GM06990 (cell line): ENCODE measurements around the gene TENM4.

ENCODE experiments used
- DNase-seq: peaks from one replicate; pipeline ENCODE4 v3.0.0-alpha.2; 2011; ENCODE audit not compliant: insufficient read length; ENCODE audit errors: extremely low read depth
- H3K27me3 ChIP-seq: replicated peaks from 2 replicates; pipeline ENCODE4 v1.6.0; 2011; ENCODE audit warnings: low read length; ENCODE audit not compliant: control insufficient read depth, insufficient read depth
- H3K36me3 ChIP-seq: 2 replicates; pipeline ENCODE4 v1.5.1; 2011; ENCODE audit warnings: low read length; ENCODE audit not compliant: control insufficient read depth, insufficient read depth
- H3K4me3 ChIP-seq: replicated peaks from 2 replicates; pipeline ENCODE4 v1.5.1; 2011; ENCODE audit warnings: low read depth, mild to moderate bottlenecking, control low read depth, low read length
- CTCF ChIP-seq: IDR thresholded peaks from 2 replicates; pipeline ENCODE4 v1.5.1; 2011; ENCODE audit warnings: low read length, control low read depth, mild to moderate bottlenecking, inconsistent platforms; ENCODE audit not compliant: insufficient read depth, poor library complexity, severe bottlenecking

TENM4 gene

DNA sequence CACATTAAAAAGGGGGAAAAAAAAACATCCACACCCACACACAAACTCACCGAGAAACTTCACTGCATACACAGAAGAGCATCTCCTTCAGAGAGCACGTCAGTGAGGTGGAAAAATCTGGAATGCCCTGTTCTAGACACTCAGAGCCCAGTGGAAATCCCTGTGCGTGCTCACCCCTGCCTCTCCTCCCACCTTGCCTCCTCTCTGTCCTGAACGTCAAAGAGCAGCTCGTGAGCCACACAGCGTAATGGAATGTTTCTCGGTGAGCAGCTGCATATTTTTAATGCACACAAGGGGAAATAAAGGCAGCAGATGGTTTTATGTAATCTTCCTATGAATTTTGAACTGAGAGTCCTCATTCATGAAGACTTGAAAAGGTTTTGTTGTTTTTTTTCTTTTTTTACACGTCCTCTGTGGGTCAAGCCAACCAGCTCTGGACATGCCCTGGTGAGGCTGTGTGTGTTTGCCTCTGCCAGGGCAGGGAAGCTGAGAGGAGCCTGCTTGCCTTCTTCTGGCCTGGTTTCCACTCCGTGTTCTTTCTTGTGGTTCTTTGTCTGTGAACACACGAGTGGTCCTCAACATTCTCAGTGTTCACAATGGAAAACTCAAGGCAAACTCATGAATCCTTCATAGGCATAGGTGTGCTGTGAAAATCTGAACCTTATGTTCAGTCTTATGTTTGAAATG is 219.2 kb downstream of the TENM4 start:
- no peak for TF ChIP-seq CTCF
- Histone ChIP-seq H3K36me3 (no peaks in the 10 kb centered on the region), H3K4me3 (no peak overlapping the region), H3K27me3 (no peaks in the 10 kb centered on the region)
- no peak for DNase-seq

- H3K36me3 ChIP-seq, result no peaks in the 10 kb centered on the region
- H3K4me3 ChIP-seq, result no peak overlapping the region
- no peak for DNase-seq
- TF ChIP-seq CTCF, result no peak
- H3K27me3 ChIP-seq, result no peaks in the 10 kb centered on the region; the same call in 1 of the 2 replicates
Measured at GRCh38 chr11:79220171-79220570, 220.7 kb downstream of the TENM4 start.

DNA sequence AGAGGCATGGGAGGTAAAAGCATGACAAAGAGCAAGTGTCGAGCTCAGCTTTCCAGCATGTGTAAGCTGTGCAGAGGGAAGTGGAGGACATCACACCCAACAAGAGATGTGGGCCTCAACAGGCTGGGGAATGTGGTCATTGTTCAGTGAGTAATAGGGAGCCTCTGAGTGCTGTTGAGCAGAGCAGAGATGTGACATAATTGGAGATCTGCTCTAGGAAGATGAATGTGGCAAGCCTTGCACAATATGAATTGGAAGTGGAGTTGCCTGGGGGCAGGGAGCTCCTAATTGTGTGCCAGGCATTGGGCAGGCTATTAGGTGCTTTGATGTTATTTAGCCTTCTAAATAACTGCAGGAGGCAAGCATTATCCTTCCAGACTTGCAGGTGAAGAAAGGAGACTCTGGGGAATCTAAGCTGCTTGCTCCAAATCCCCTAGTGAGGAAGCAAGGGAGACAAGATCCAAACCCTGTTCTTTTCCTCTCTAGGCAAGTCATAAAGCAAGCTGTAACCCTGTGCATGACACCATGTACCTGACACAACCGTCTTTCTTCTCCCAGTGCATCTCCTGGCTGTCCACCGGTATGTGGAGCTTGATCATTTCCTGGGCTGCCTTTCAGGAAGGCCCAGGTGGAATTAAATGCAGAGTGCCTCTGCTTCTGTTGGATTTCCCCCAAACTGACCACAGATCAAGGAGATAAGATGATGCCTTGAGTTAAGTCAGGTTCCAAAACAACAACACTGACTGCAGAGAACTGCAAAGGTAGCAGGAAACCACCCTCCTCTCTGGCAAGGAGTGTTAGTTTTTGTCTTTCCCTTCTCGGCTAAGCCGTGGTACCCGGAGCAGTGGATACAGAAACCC is 221.4 kb downstream of the TENM4 start:
- Histone ChIP-seq H3K4me3 (no peak overlapping the region), H3K27me3 (no peaks in the 10 kb centered on the region; the same call in 1 of the 2 replicates), H3K36me3 (no peaks in the 10 kb centered on the region)
- DNase-seq, result no peak
- TF ChIP-seq CTCF, result no peak

DNA sequence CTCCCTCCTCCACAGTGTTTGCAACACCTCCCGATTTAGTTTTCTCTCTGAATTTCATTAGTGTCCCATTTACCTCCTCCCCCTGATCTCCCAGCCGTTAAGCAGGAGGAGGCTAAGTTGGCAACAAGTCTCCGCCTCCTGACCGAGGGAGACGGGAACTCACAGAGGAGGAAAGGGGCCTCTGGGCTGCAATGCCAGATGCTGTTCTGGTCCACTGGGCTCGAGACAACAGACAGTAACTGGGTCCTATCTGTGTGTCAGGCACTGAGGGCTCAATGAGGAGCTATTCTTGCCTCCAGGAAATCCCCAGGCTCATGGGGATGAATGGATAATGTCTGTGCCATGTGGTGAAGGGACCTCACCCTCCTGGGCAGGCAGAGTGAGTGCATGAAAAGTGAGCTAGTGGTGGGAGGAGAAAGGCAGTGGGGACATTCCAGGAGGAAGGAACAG is 228.1 kb downstream of the TENM4 start:
- DNase-seq, result no peak
- Histone ChIP-seq H3K27me3 (no peaks in the 10 kb centered on the region; the same call in none of the 2 replicates), H3K4me3 (no peak overlapping the region), H3K36me3 (no peaks in the 10 kb centered on the region)
- TF ChIP-seq CTCF, result no peak

- Histone ChIP-seq H3K4me3 (no peak overlapping the region), H3K36me3 (no peaks in the 10 kb centered on the region), H3K27me3 (no peaks in the 10 kb centered on the region; the same call in 1 of the 2 replicates)
- no peak for DNase-seq
- no peak for TF ChIP-seq CTCF
Measured at GRCh38 chr11:79209540-79210266, 231.1 kb downstream of the TENM4 start.
